Osteocyte (in vitro differentiated cells): ENCODE results near the gene CHCHD3. TPM values are rescaled to one million over a fixed set of nuclear protein-coding genes. Genes with fewer than 3 reads are reported as not detected.

Source experiments
- DNase-seq: peaks from one replicate; pipeline ENCODE4 v3.0.0; 2021; ENCODE audit warnings: mixed read lengths; ENCODE audit not compliant: unreplicated experiment; ENCODE audit errors: extremely low spot score
- H3K27ac Mint-ChIP-seq: one replicate; pipeline ENCODE4 v1.8.0; 2021; ENCODE audit warnings: mild to moderate bottlenecking, mixed read lengths; ENCODE audit not compliant: unreplicated experiment
- H3K27me3 Mint-ChIP-seq: one replicate; pipeline ENCODE4 v1.8.0; 2021; ENCODE audit warnings: mixed read lengths; ENCODE audit not compliant: unreplicated experiment
- H3K36me3 Mint-ChIP-seq: one replicate; pipeline ENCODE4 v1.8.0; 2021; ENCODE audit warnings: mixed read lengths; ENCODE audit not compliant: unreplicated experiment
- H3K4me1 Mint-ChIP-seq: one replicate; pipeline ENCODE4 v1.8.0; 2021; ENCODE audit warnings: mixed read lengths; ENCODE audit not compliant: unreplicated experiment
- H3K4me3 Mint-ChIP-seq: one replicate; pipeline ENCODE4 v1.8.0; 2021; ENCODE audit warnings: mild to moderate bottlenecking, moderate library complexity, mixed read lengths; ENCODE audit not compliant: unreplicated experiment
- H3K9me3 Mint-ChIP-seq: one replicate; pipeline ENCODE4 v1.8.0; 2021; ENCODE audit warnings: mixed read lengths; ENCODE audit not compliant: unreplicated experiment
- CTCF ChIP-seq: fragments of 200-600 bp; sonication (generic); IDR thresholded peaks from 2 replicates; pipeline ENCODE4 v1.5.0; 2021; ENCODE audit warnings: antibody characterized with exemption, mild to moderate bottlenecking, moderate library complexity
- total RNA-seq: library from RNA; stranded (reverse); gene quantifications from 2 replicates; pipeline ENCODE4 v1.2.1, GENCODE V29; 2021

CHCHD3 gene
- total RNA-seq, 1 donor from 2014 or later, result 47.4 TPM

DNA sequence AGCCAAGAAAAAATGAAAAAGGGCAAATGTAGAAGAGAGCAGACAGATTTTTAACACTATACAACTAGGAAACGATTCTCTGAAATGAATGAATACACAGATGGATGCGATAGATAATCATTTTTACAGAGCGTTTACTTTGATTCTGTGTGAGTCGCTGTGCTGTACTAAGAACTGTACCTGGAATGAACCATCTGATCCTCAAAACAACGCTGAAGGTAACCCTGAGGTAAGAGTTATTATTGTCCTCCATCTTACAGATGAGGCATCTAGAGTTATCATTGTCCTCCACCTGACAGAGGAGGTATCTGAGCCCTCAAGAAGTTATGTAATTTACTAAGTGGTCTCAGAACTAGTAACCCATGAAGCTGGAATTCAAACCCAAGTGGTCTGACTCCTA is 80.2 kb downstream of the CHCHD3 start:
- no peak overlapping the region for H3K4me3 Mint-ChIP-seq
- no peak for DNase-seq
- no peaks in the 10 kb centered on the region for H3K9me3 Mint-ChIP-seq
- no peak for TF ChIP-seq CTCF
- H3K36me3 Mint-ChIP-seq, result peaks cover under 1% of the 10 kb centered on the region
- no peaks in the 10 kb centered on the region for H3K27me3 Mint-ChIP-seq
- H3K4me1 Mint-ChIP-seq, result peaks cover 13% of the 10 kb centered on the region
- H3K27ac Mint-ChIP-seq, result no peak overlapping the region

- no peaks in the 10 kb centered on the region for H3K9me3 Mint-ChIP-seq
- DNase-seq, result no peak
- peaks cover 14% of the 10 kb centered on the region for H3K4me1 Mint-ChIP-seq
- no peaks in the 10 kb centered on the region for H3K27me3 Mint-ChIP-seq
- no peaks in the 10 kb centered on the region for H3K36me3 Mint-ChIP-seq
- no peak overlapping the region for H3K4me3 Mint-ChIP-seq
- no peak for TF ChIP-seq CTCF
- H3K27ac Mint-ChIP-seq, result no peak overlapping the region
Measured at GRCh38 chr7:132999845-133000244, 82.0 kb downstream of the CHCHD3 start.

- Mint-ChIP-seq H3K36me3 (no peaks in the 10 kb centered on the region), H3K4me3 (no peak overlapping the region), H3K4me1 (peaks cover 16% of the 10 kb centered on the region), H3K27ac (peak overlapping the region; percentile 2), H3K27me3 (no peaks in the 10 kb centered on the region), H3K9me3 (no peaks in the 10 kb centered on the region)
- DNase-seq, result no peak
- TF ChIP-seq CTCF, result no peak
Measured at GRCh38 chr7:132998763-132999162, 83.1 kb downstream of the CHCHD3 start.

GRCh38 chr7:132997505-132997904 is 84.4 kb downstream of the CHCHD3 start:
- Mint-ChIP-seq H3K9me3 (no peaks in the 10 kb centered on the region), H3K4me3 (no peak overlapping the region), H3K4me1 (peaks cover 16% of the 10 kb centered on the region), H3K27ac (no peak overlapping the region), H3K36me3 (peaks cover 2% of the 10 kb centered on the region), H3K27me3 (no peaks in the 10 kb centered on the region)
- TF ChIP-seq CTCF, result no peak
- no peak for DNase-seq

GRCh38 chr7:132996581-132997242 is 85.2 kb downstream of the CHCHD3 start:
- H3K27ac Mint-ChIP-seq, result no peak overlapping the region
- no peaks in the 10 kb centered on the region for H3K27me3 Mint-ChIP-seq
- TF ChIP-seq CTCF, result no peak
- H3K4me1 Mint-ChIP-seq, result peaks cover 16% of the 10 kb centered on the region
- no peak overlapping the region for H3K4me3 Mint-ChIP-seq
- no peak for DNase-seq
- H3K36me3 Mint-ChIP-seq, result peaks cover 2% of the 10 kb centered on the region
- no peaks in the 10 kb centered on the region for H3K9me3 Mint-ChIP-seq
